IMR-90 (cell line): ENCODE data around the gene SCARB1. TPM values are rescaled to one million over a fixed set of nuclear protein-coding genes. Genes with fewer than 3 reads are reported as not detected.

Source experiments
- ATAC-seq: fragments of 200-7000 bp; cut with Tn5 transposase; 2 replicates; pipeline ENCODE4 v1.9.1; 2020; ENCODE audit warnings: low read depth, mild to moderate bottlenecking, moderate library complexity
- BruUV-seq: library from RNA; stranded (reverse); fragments of 400-500 nt; replicated peaks from 2 replicates; lab custom pipeline; 2021; lab: Mats Ljungman, UMichigan
- CTCF ChIA-PET: fragments of 300-600 bp; formaldehyde crosslinking; extraction: SDS; loops from one replicate; lab custom pipeline; 2021; ENCODE audit warnings: antibody characterized with exemption; lab: Yijun Ruan, JAX
- POLR2A ChIA-PET: fragments of 300-600 bp; sonication (Branson Sonifier 250); formaldehyde crosslinking; loops from one replicate; lab custom pipeline; 2022; ENCODE audit warnings: antibody characterized with exemption; ENCODE audit not compliant: unreplicated experiment; lab: Charles Lee
- DNase-seq: peaks from one replicate; pipeline ENCODE4 v3.0.0; 2013
- H2AFZ ChIP-seq: replicated peaks from 2 replicates; pipeline ENCODE3; 2013; ENCODE audit warnings: low read length, mild to moderate bottlenecking; ENCODE audit not compliant: poor library complexity
- H2AK5ac ChIP-seq: 2 replicates; pipeline ENCODE4 v1.6.1; 2013; ENCODE audit warnings: low read depth, low read length, inconsistent platforms
- H2AK9ac ChIP-seq: replicated peaks from 2 replicates; pipeline ENCODE3; 2013; ENCODE audit warnings: mild to moderate bottlenecking, low read depth, low read length, moderate library complexity; ENCODE audit not compliant: poor library complexity
- H2BK120ac ChIP-seq: 2 replicates; pipeline ENCODE4 v1.6.1; 2013; ENCODE audit warnings: low read depth, low read length, inconsistent platforms
- H2BK15ac ChIP-seq: 3 replicates; pipeline ENCODE4 v1.6.1; 2013; ENCODE audit warnings: low read depth, low read length, inconsistent platforms
- H2BK20ac ChIP-seq: 2 replicates; pipeline ENCODE4 v1.6.1; 2013; ENCODE audit warnings: low read depth, mild to moderate bottlenecking, inconsistent platforms, low read length, moderate library complexity
- H2BK5ac ChIP-seq: 2 replicates; pipeline ENCODE4 v1.6.1; 2013; ENCODE audit warnings: mild to moderate bottlenecking, low read depth, low read length, inconsistent platforms; ENCODE audit not compliant: poor library complexity, severe bottlenecking
- H3K14ac ChIP-seq: replicated peaks from 2 replicates; pipeline ENCODE4 v1.6.1; 2013; ENCODE audit warnings: low read depth, low read length, inconsistent platforms
- H3K18ac ChIP-seq: 2 replicates; pipeline ENCODE4 v1.6.1; 2013; ENCODE audit warnings: low read depth, low read length, control low read depth
- H3K23ac ChIP-seq: 2 replicates; pipeline ENCODE4 v1.6.1; 2013; ENCODE audit warnings: low read depth, low read length, inconsistent platforms
- H3K27ac ChIP-seq: 2 replicates; pipeline ENCODE4 v1.5.1; 2013; ENCODE audit warnings: mild to moderate bottlenecking, control low read depth, low read length; ENCODE audit not compliant: insufficient read depth
- H3K27me3 ChIP-seq: 2 replicates; pipeline ENCODE4 v1.6.1; 2013; ENCODE audit warnings: low read length; ENCODE audit not compliant: control insufficient read depth, insufficient read depth
- H3K36me3 ChIP-seq: 2 replicates; pipeline ENCODE4 v1.6.1; 2013; ENCODE audit warnings: low read length, mixed read lengths; ENCODE audit not compliant: control insufficient read depth, insufficient read depth
- H3K4ac ChIP-seq: 2 replicates; pipeline ENCODE4 v1.6.1; 2013; ENCODE audit warnings: low read depth, low read length, inconsistent platforms
- H3K4me1 ChIP-seq: 2 replicates; pipeline ENCODE4 v1.6.1; 2013; ENCODE audit warnings: low read length, mixed read lengths; ENCODE audit not compliant: control insufficient read depth, insufficient read depth
- H3K4me2 ChIP-seq: 2 replicates; pipeline ENCODE4 v1.6.1; 2013; ENCODE audit warnings: low read depth, mild to moderate bottlenecking, control low read depth, low read length, moderate library complexity
- H3K4me3 ChIP-seq: 2 replicates; pipeline ENCODE4 v1.5.1; 2013; ENCODE audit warnings: low read depth, mild to moderate bottlenecking, control low read depth, low read length, moderate library complexity; ENCODE audit not compliant: insufficient read depth
- H3K56ac ChIP-seq: 2 replicates; pipeline ENCODE4 v1.6.1; 2013; ENCODE audit warnings: low read length, inconsistent platforms; ENCODE audit not compliant: insufficient read depth; ENCODE audit errors: extremely low read depth
- H3K79me1 ChIP-seq, 2 experiments: 2 replicates each; pipeline ENCODE4 v1.6.1; 2013; ENCODE audit warnings: low read length in 2 of 2, inconsistent platforms in 1 of 2, low read depth in 1 of 2
- H3K9ac ChIP-seq: 2 replicates; pipeline ENCODE4 v1.6.1; 2013; ENCODE audit warnings: low read depth, low read length, control low read depth
- H3K9me1 ChIP-seq: 2 replicates; pipeline ENCODE4 v1.6.1; 2013; ENCODE audit warnings: low read length, inconsistent platforms; ENCODE audit not compliant: insufficient read depth
- H3K9me3 ChIP-seq: 2 replicates; pipeline ENCODE4 v1.6.1; 2013; ENCODE audit warnings: low read length; ENCODE audit not compliant: control insufficient read depth, insufficient read depth
- H4K20me1 ChIP-seq: 2 replicates; pipeline ENCODE4 v1.6.1; 2013; ENCODE audit warnings: low read length, inconsistent platforms; ENCODE audit not compliant: insufficient read depth
- H4K5ac ChIP-seq: 2 replicates; pipeline ENCODE4 v1.6.1; 2013; ENCODE audit warnings: mild to moderate bottlenecking, low read depth, low read length, control low read depth
- H4K8ac ChIP-seq, 2 experiments: 2 replicates each; pipeline ENCODE4 v1.6.1; 2013; ENCODE audit warnings: low read depth in 2 of 2, low read length in 2 of 2, control low read depth in 1 of 2, inconsistent platforms in 1 of 2
- H4K91ac ChIP-seq: 2 replicates; pipeline ENCODE4 v1.6.1; 2013; ENCODE audit warnings: low read depth, low read length, inconsistent platforms; ENCODE audit not compliant: insufficient read depth
- CEBPB ChIP-seq: IDR thresholded peaks from 2 replicates; pipeline ENCODE4 v1.6.1; 2012; ENCODE audit warnings: low read depth, low read length, improper control_type of control experiment
- MAFK ChIP-seq: IDR thresholded peaks from 2 replicates; pipeline ENCODE4 v1.6.1; 2012; ENCODE audit warnings: low read depth, low read length, improper control_type of control experiment
- MXI1 ChIP-seq: IDR thresholded peaks from 2 replicates; pipeline ENCODE4 v1.6.1; 2012; ENCODE audit warnings: low read depth, mild to moderate bottlenecking, low read length, moderate library complexity, borderline replicate concordance
- NFE2L2 ChIP-seq: fragments of 150-350 bp; IDR thresholded peaks from 2 replicates; pipeline ENCODE4 v1.6.1; 2016; ENCODE audit warnings: low read depth, mild to moderate bottlenecking, low read length
- POLR2A ChIP-seq: IDR thresholded peaks from 2 replicates; pipeline ENCODE4 v1.6.1; 2012; ENCODE audit warnings: mild to moderate bottlenecking, low read depth, low read length
- RAD21 ChIP-seq: IDR thresholded peaks from 2 replicates; pipeline ENCODE4 v1.6.1; 2012; ENCODE audit warnings: low read length, improper control_type of control experiment
- SMC3 ChIP-seq: fragments of 150-350 bp; IDR thresholded peaks from 2 replicates; pipeline ENCODE4 v1.6.1; 2016; ENCODE audit warnings: low read depth, mild to moderate bottlenecking, antibody characterized with exemption, low read length, moderate library complexity
- WGBS, 2 experiments: methylation state at CpG; one replicate each; pipeline versions ENCODE4 v1.1.5 to v1.1.7; 2013; ENCODE audit warnings: missing lambda C conversion rate in 2 of 2; ENCODE audit not compliant: insufficient read length in 1 of 2; ENCODE audit errors: extremely low coverage in 2 of 2; 5-methylcytosine and 5-hydroxymethylcytosine counted together
- dilution Hi-C: fragments of 300-500 bp; cut with HindIII; formaldehyde crosslinking; loops from one replicate; pipeline ENCODE4 v1.14.3; 2018; ENCODE audit warnings: low sequenced_read_pairs; ENCODE audit not compliant: unreplicated experiment
- in situ Hi-C: fragments of 300-500 bp; cut with MboI; formaldehyde crosslinking; loops from 3 replicates; pipeline ENCODE4 v1.14.3; 2019; ENCODE audit warnings: low sequenced_read_pairs, inconsistent platforms, mixed read lengths
- intact Hi-C: fragments of 100-400 bp; cut with micrococcal nuclease; formaldehyde crosslinking; loops from 2 replicates; pipeline ENCODE4 v1.10.0; 2022
- polyA plus RNA-seq, 3 experiments: library from polyadenylated mRNA; depleted of rRNA; stranded (reverse); fragments of >200 nt; gene quantifications; 2 replicates each; pipeline ENCODE4 v1.2.3, GENCODE V29; 2012; ENCODE audit warnings: low replicate concordance in 1 of 3
- total RNA-seq: library from RNA; depleted of rRNA; stranded (reverse); fragments of >200 nt; gene quantifications from 2 replicates; pipeline ENCODE4 v1.2.3, GENCODE V29; 2012
- TF ChIP-seq, protein P1 (sequence below): fragments of 150-350 bp; IDR thresholded peaks from 2 replicates; pipeline ENCODE4 v1.6.1; 2017; ENCODE audit warnings: mild to moderate bottlenecking, antibody characterized with exemption, low read length, low read depth

SCARB1 gene
- total and polyA plus RNA-seq, 2 of the 4 experiments (the other 2 are of a cell fraction), result 3.0 to 24.8 TPM

DNA sequence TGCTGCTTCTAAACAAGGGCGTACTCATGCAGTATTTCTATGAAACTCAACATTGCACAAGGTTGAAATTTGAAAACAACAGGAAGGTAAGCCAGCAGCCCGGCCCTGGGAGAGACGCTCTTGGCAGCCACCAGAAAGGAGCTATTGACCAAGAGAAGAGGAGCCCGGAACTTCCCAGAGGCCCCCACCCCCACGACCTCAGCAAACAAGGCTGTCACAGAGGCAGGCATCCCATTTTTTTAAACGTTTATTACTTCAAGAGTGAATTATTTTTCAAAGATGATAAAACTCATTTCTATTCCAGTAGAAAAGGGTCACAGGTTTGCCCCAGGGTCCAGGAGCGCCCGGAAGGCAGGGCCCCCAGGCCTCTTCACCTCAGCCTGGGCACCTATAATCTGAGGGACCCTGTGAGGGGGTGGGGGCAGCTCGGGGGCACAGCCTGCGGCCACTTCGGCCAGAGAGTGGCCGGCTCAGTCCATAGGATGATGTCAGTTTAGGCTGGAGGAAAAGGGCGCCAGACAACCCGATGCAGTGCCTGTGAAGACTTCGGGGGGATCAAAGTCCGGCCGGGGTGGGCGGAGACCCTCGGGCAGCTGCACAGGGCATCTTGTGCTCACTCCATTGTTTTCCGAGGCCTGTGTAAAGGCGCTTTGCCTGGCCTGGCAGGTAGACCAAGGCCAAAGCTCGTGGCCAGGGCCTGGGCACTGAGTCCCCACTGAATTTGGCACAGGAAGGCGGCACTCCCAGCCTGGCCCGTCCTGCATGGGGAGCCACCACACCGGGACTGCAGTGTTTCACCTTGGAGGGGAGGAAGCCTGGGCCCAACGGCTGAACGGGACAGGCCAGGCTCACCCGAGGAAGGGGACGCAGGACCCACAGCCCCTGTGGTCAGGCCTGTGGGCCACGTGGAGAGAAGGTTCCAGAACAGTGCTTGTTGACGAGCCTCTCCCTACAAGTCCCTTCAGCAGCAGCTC, 86.0 kb downstream of the SCARB1 start:
- Histone ChIP-seq H3K4ac (no peak overlapping the region), H3K27ac (no peak overlapping the region), H2BK20ac (no peak overlapping the region), H4K5ac (no peak overlapping the region), H3K18ac (no peak overlapping the region), H3K79me1 (no peaks in the 10 kb centered on the region), H2AK9ac (no peak overlapping the region), H3K9ac (no peak overlapping the region), H3K14ac (no peak overlapping the region), H3K36me3 (no peaks in the 10 kb centered on the region), H2BK15ac (no peak overlapping the region), H3K9me3 (no peaks in the 10 kb centered on the region), H2BK120ac (no peak overlapping the region), H3K4me1 (peaks cover 12% of the 10 kb centered on the region), H2AFZ (no peak overlapping the region), H2AK5ac (no peak overlapping the region), H3K9me1 (peaks cover 7% of the 10 kb centered on the region), H4K91ac (no peak overlapping the region), H3K23ac (no peak overlapping the region), H3K4me2 (no peak overlapping the region), H4K8ac (no peak overlapping the region), H3K56ac (no peak overlapping the region), H3K27me3 (no peaks in the 10 kb centered on the region), H3K4me3 (no peak overlapping the region), H2BK5ac (no peak overlapping the region), H4K20me1 (no peaks in the 10 kb centered on the region)
- ChIA-PET POLR2A (no interaction called here), CTCF (no interaction called here)
- BruUV-seq, result no TSS peak
- dilution Hi-C loops (no loop called here), in situ Hi-C loops (no loop called here), intact Hi-C loops (no loop called here)
- WGBS, 2 experiments, result 86% methylated on average over 16 of the region's 31 CpGs; no CpG with 5 or more reads in 1 of the 2 experiments
- TF ChIP-seq, protein P1, sequence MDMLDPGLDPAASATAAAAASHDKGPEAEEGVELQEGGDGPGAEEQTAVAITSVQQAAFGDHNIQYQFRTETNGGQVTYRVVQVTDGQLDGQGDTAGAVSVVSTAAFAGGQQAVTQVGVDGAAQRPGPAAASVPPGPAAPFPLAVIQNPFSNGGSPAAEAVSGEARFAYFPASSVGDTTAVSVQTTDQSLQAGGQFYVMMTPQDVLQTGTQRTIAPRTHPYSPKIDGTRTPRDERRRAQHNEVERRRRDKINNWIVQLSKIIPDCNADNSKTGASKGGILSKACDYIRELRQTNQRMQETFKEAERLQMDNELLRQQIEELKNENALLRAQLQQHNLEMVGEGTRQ, result no peak
- TF ChIP-seq POLR2A (no peak), SMC3 (no peak), NFE2L2 (no peak), RAD21 (no peak), MXI1 (no peak), MAFK (no peak), CEBPB (no peak)
- DNase-seq, result no peak
- no peak for ATAC-seq
